ENCODE data around the gene ACTMAP. TPM values are rescaled to one million over a fixed set of nuclear protein-coding genes. Genes with fewer than 3 reads are reported as not detected.

Gene ACTMAP
- total and polyA plus RNA-seq, 9 of the 15 experiments (the other 6 are each of a cell fraction or from before 2014, with no cell fraction given): 1.7 to 16.6 (median 4.9) TPM

- TF ChIP-seq ATF6 (CRISPR knock-in tag; IDR thresholded peaks at IDR 0.05) (no peak), HMGXB4 (CRISPR knock-in tag; IDR thresholded peaks at IDR 0.05) (0 out of 2 replicates have a peak, but pooled peaks have one; percentile 16), SRSF1 (IDR thresholded peaks at IDR 0.05; ENCODE audit: low read depth, low read length) (no peak), SNIP1 (IDR thresholded peaks at IDR 0.05; ENCODE audit: low read depth) (no peak), SAFB (IDR thresholded peaks at IDR 0.05; ENCODE audit: borderline replicate concordance, low read depth, low read length) (no peak), ZBTB7A (IDR thresholded peaks at IDR 0.05; ENCODE audit: borderline replicate concordance, control insufficient read depth, low read depth, low read length) (peak; percentile 77), ZNF3 (CRISPR knock-in tag; IDR thresholded peaks at IDR 0.05) (no peak), SMARCC2 (IDR thresholded peaks at IDR 0.05; ENCODE audit: low read depth) (no peak), ZNF740 (CRISPR knock-in tag; IDR thresholded peaks at IDR 0.05) (no peak), ZNF740 (tag; IDR thresholded peaks at IDR 0.05) (no peak), UBTF (IDR thresholded peaks at IDR 0.05; ENCODE audit: borderline replicate concordance in 1 of 2, low read depth in 2 of 2, low read length in 2 of 2) (no peak), ZNF511 (CRISPR knock-in tag; IDR thresholded peaks at IDR 0.05) (no peak)
These were observed 26.8 kb upstream of the ACTMAP start (continued) for GRCh38 chr19:40776932-40777644.

All from K562 (cell line).